HG02870 (cell line): ENCODE data around the gene ASIC1.
"Not testable (repeated sequence)": the region's sequence is repeated elsewhere in the genome, so short reads cannot be mapped to it uniquely, and the experiment has no call there.

ENCODE experiments used
- ATAC-seq: cut with Tn5 transposase; IDR thresholded peaks from one replicate; pipeline ENCODE4 v1.9.1; 2021; ENCODE audit warnings: mild to moderate bottlenecking, moderate library complexity; ENCODE audit not compliant: unreplicated experiment

The ASIC1 gene

DNA sequence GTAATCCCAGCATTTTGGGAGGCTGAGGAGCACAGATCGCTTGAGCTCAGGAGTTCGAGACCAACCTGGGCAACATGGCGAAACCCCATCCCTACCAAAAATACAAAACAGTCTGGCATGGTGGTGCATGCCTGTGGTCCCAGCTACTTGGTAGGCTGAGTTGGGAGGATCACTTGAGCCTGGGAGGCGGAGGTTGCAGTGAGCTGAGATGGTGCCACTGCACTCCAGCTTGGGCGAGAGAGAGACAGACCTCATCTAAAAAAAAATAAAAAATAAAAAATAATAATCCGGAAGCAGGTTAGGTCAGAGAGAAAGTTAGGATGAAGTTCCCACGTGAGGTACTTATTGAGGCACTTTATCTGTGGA lies 27.0 kb downstream of the ASIC1 start:
- not testable (repeated sequence) for ATAC-seq

GRCh38 chr12:50084775-50085614 lies 27.6 kb downstream of the ASIC1 start, which contains the start of gene SMARCD1:
Gene SMARCD1 (plus strand): TSS chr12:50085342. CDS start chr12:50085370, 28 bp downstream.
- peak; percentile 77 for ATAC-seq

DNA sequence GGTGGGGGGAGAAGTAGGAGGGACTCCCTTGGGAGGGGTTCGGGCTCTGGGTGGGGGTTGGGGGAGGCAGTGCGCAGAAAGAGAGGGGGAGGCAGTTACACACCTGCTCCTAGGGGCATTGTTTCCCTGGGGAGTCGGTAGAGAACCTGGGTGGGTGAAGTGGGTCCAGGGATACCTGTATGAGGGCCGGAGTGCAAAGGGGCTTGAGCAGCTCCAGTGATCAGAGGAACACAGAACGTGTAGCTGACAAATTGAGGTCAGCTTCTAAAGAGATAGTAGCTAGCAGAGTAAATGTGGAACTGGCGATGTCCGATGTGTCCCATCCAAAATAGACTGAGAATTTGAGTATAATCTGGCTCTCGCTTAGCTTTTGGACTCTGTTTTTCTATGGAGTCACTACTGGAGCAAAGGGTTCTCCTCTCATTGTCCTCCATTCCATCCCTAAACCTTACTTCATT lies 28.2 kb downstream of the ASIC1 start:
- no peak for ATAC-seq

- no peak for ATAC-seq
Measured at GRCh38 chr12:50086148-50086547, 28.8 kb downstream of the ASIC1 start.

- ATAC-seq = no peak
Measured at GRCh38 chr12:50087151-50087550, 29.8 kb downstream of the ASIC1 start.

- ATAC-seq = no peak
Measured at GRCh38 chr12:50087995-50088394, 30.6 kb downstream of the ASIC1 start.

GRCh38 chr12:50088577-50089335 lies 31.4 kb downstream of the ASIC1 start:
- no peak for ATAC-seq

GRCh38 chr12:50089730-50090129 lies 32.3 kb downstream of the ASIC1 start:
- ATAC-seq = no peak

- ATAC-seq = no peak
Measured at GRCh38 chr12:50090391-50090790, 33.0 kb downstream of the ASIC1 start.

DNA sequence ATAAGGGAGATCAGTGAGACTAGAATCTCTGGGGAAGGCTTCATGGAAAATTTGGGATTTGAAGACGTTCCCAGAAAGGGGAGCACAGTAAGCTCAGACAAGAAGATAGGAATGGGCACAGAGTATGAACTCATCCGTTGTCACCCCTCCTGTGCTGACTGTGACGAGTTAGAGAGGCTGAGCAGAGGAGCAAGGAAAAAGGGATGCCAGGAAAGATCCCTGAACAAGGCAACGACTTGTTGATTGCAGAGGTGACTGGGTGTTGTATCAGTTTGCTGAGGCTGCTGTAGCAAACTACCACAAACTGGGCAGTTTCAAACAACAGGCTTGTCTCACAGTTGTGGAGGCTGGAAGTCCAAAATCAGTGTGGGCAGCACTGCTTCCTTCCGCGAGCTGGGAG lies 40.6 kb downstream of the ASIC1 start:
- no peak for ATAC-seq

DNA sequence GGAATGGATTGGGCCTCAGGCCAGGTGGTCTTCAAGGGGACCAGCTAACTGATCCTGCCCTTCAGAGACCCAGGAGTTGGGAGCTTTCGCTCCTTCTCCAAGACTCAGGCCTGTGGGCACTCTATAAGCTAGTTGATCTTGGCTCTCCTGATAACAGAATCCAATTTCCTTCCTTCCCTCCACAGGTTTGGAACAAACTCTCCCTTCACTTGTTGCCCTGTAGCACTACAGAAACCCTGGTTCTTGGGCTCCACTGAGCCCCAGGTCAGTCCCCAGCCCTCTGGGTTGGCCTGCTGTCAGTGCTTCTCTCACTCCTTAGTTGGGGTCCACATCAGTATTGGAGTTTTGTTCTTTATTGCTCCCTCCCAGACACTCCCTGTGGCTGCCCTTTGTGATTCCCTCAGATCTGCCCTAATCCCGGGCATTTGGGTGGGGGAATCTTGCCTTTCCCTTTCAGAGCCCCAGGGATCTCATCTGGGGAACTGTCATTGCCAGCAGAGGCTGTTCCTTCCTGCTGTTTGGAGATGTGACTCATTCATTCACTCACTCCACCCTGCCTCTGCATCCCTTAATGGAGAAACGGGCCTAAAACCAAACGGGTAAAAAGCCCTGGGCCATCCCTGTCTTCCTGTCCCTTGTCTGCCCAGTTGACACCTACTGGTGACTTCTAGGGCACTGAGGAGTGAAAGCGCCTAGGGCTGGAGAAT lies 42.1 kb downstream of the ASIC1 start:
- no peak for ATAC-seq

DNA sequence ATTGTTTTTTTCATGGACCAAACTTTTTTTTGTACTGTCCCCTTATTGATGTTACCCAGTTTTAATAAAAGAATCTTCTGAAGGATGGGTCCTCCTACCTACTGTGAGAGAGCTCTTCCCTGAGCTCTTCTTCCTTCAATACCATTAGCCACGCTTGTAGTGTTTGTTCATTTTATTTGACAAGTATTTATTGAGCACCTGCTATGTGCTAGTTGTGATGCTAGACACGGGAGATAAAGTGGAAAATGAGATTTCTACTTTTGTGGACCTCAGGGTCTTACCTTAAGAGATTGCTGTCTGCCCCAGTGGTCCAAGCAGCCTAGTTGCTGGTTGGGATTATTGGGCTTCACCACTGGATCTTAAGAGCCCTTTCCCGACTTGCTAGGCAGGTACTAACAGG lies 43.2 kb downstream of the ASIC1 start:
- no peak for ATAC-seq

GRCh38 chr12:50101663-50102062 lies 44.3 kb downstream of the ASIC1 start:
- no peak for ATAC-seq

GRCh38 chr12:50102131-50102531 lies 44.7 kb downstream of the ASIC1 start:
- no peak for ATAC-seq

- no peak for ATAC-seq
Measured at GRCh38 chr12:50102646-50103309, 45.4 kb downstream of the ASIC1 start.

- ATAC-seq = no peak
Measured at GRCh38 chr12:50103351-50103750, 46.0 kb downstream of the ASIC1 start.

- no peak for ATAC-seq
Measured at GRCh38 chr12:50103767-50104321, 46.4 kb downstream of the ASIC1 start, which contains the start of gene GPD1. Gene GPD1 (plus strand): TSS chr12:50104008. CDS start chr12:50104051, 43 bp downstream.

DNA sequence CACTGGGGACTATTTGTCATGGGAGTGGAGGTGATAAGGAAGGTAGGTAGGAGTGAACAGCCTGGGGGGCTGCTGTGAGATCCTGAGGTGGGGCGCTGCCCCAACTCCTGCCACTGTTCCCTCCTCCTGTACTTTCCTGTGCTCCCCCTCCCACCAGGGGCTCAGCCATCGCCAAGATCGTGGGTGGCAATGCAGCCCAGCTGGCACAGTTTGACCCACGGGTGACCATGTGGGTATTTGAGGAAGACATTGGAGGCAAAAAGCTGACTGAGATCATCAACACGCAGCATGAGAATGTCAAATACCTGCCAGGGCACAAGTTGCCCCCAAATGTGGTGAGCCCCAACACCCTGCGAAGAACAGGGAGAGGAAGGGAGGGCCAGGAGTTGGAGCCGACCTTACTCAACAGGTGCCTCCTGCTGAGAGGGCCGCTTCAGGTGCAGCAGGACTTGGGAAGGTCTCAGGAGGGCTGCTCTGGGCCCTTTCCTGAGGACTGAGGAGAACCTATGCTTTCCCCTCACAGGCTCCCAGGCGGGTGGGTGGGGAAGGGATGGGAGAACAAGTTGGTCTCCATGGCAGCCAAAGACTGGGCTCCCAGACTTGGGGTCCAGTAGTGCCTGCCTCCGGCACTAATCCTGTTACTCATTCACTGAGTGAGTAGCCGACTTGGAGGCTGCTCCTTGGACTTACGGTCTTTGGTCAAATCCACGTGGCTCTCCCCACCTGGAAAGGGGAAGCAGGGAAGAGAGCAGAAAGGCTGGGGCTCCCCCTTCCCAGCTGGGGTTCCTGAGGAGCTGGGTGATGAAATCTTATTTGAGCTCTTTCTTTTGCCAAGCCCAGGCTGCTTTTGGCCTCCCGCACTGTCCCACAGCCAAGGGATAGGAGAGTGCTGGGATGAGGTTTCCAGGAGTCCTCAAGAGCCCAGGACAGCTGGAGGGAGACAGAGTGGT lies 47.3 kb downstream of the ASIC1 start:
- no peak for ATAC-seq

DNA sequence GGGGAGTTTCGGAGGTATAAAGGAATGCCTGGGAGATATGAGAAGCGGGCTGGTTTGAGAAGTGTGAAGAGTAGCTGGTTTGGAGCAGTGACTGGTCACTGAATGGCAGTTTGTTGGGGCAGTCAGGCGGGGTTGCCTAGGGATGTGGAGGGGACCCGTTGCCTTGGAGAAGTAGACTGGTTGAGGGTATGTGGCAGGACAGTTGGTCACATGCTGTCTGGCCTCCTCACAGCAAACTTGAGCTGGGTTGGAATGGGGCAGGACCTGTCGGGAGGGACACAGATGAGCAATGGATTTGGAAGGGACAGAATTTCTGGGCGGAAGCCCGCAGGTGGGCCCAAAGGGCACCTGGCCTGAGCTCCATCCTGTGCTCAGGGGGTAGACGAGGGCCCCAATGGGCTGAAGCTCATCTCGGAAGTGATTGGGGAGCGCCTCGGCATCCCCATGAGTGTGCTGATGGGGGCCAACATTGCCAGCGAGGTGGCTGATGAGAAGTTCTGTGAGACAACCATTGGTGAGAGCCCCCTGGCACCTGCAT lies 48.6 kb downstream of the ASIC1 start:
- ATAC-seq = no peak
